Measurements from ENCODE around the gene COG7.

COG7 gene

GRCh38 chr16:23357761-23358290, 95.2 kb downstream of the COG7 start:
- DNase-seq (ENCODE audit: low read depth): no peak

- DNase-seq (ENCODE audit: low read depth): no peak
Measured at GRCh38 chr16:23356941-23357340, 96.0 kb downstream of the COG7 start.

- DNase-seq (ENCODE audit: low read depth): no peak
Measured at GRCh38 chr16:23355106-23355670, 97.8 kb downstream of the COG7 start.

GRCh38 chr16:23354246-23354645, 98.7 kb downstream of the COG7 start:
- no peak for DNase-seq (ENCODE audit: low read depth)

- no peak for DNase-seq (ENCODE audit: low read depth)
Measured at GRCh38 chr16:23353440-23353839, 99.5 kb downstream of the COG7 start.

- DNase-seq (ENCODE audit: low read depth): no peak
Measured at GRCh38 chr16:23351360-23351759, 101.6 kb downstream of the COG7 start.

- DNase-seq (ENCODE audit: low read depth): no peak
Measured at GRCh38 chr16:23348579-23349469, 104.2 kb downstream of the COG7 start.

GRCh38 chr16:23345237-23345636, 107.8 kb downstream of the COG7 start:
- no peak for DNase-seq (ENCODE audit: low read depth)

GRCh38 chr16:23343643-23344612, 109.1 kb downstream of the COG7 start:
- DNase-seq (ENCODE audit: low read depth): no peak

GRCh38 chr16:23342083-23342640, 110.8 kb downstream of the COG7 start:
- DNase-seq (ENCODE audit: low read depth): no peak

- DNase-seq (ENCODE audit: low read depth): no peak
Measured at GRCh38 chr16:23339787-23340186, 113.2 kb downstream of the COG7 start.
